Adrenal gland (tissue), 5 donors: ENCODE data around the gene REG1A.

ENCODE experiments used
- POLR2A ChIP-seq, 2 donors: fragments of 450-650 bp; IDR thresholded peaks; one replicate each; pipeline ENCODE4 v1.6.1; 2017; ENCODE audit warnings: antibody characterized with exemption in 2 of 2, mild to moderate bottlenecking in 2 of 2, moderate library complexity in 1 of 2
- TF ChIP-seq, protein P1 (sequence below), 6 experiments: fragments of 450-650 bp in 4 of 6; fragments of 200-600 bp in 2 of 6; sonication (generic) in 1 of 6; IDR thresholded peaks; 1 replicate in 5 of 6; 2 replicates in 1 of 6; pipeline versions ENCODE4 v1.5.1 to v1.8.0; 2016 to 2021; ENCODE audit warnings: antibody characterized with exemption in 6 of 6, mild to moderate bottlenecking in 2 of 6, moderate library complexity in 1 of 6
- donor health status: DM: no; HTN: no; CAD: no.

GRCh38 chr2:79083597-79084251 lies 36.6 kb upstream of the REG1A start:
- TF ChIP-seq, protein P1, sequence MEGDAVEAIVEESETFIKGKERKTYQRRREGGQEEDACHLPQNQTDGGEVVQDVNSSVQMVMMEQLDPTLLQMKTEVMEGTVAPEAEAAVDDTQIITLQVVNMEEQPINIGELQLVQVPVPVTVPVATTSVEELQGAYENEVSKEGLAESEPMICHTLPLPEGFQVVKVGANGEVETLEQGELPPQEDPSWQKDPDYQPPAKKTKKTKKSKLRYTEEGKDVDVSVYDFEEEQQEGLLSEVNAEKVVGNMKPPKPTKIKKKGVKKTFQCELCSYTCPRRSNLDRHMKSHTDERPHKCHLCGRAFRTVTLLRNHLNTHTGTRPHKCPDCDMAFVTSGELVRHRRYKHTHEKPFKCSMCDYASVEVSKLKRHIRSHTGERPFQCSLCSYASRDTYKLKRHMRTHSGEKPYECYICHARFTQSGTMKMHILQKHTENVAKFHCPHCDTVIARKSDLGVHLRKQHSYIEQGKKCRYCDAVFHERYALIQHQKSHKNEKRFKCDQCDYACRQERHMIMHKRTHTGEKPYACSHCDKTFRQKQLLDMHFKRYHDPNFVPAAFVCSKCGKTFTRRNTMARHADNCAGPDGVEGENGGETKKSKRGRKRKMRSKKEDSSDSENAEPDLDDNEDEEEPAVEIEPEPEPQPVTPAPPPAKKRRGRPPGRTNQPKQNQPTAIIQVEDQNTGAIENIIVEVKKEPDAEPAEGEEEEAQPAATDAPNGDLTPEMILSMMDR (IDR thresholded peaks at IDR 0.05) = no peak
- no peak for TF ChIP-seq POLR2A (IDR thresholded peaks at IDR 0.05)
